Right atrium auricular region (tissue), 2 donors: ENCODE results near the gene SPATA32. TPM values are rescaled to one million over a fixed set of nuclear protein-coding genes. Genes with fewer than 3 reads are reported as not detected.

Experiments
- DNase-seq: peaks from one replicate; pipeline ENCODE4 v3.0.0-alpha.2; 2019; ENCODE audit warnings: low spot score
- H3K27ac ChIP-seq, 2 donors: fragments of 200-600 bp; sonication (generic); 1 replicate in 1 of 2; 2 replicates in 1 of 2; pipeline ENCODE4 v1.5.1; 2016 to 2019
- H3K27me3 ChIP-seq, 2 donors: fragments of 200-600 bp; sonication (generic); one replicate each; pipeline versions ENCODE4 v1.5.1 to v1.6.0; 2017 to 2019
- H3K36me3 ChIP-seq: fragments of 200-600 bp; sonication (generic); one replicate; pipeline ENCODE4 v1.5.1; 2016
- H3K4me1 ChIP-seq, 2 donors: fragments of 200-600 bp; sonication (generic); one replicate each; pipeline versions ENCODE4 v1.5.1 to v1.6.0; 2017 to 2019
- H3K4me3 ChIP-seq, 2 donors: fragments of 200-600 bp; sonication (generic); 1 replicate in 1 of 2; 2 replicates in 1 of 2; pipeline ENCODE4 v1.5.1; 2017 to 2019; ENCODE audit warnings: mild to moderate bottlenecking in 1 of 2, moderate library complexity in 1 of 2
- H3K9me3 ChIP-seq, 2 donors: fragments of 200-600 bp; sonication (generic); one replicate each; pipeline ENCODE4 v1.5.1; 2019
- total RNA-seq, 2 donors: library from RNA; depleted of rRNA; stranded (reverse); fragments of >200 nt; gene quantifications; one replicate each; pipeline ENCODE4 v1.1.0, GENCODE V29; 2016
- TF ChIP-seq, protein P1 (sequence below), 2 donors: fragments of 200-600 bp; sonication (generic); IDR thresholded peaks; one replicate each; pipeline ENCODE4 v1.5.1; 2019; ENCODE audit warnings: antibody characterized with exemption in 2 of 2

SPATA32 gene
- total RNA-seq, 2 donors from 2014 or later, result not detected

DNA sequence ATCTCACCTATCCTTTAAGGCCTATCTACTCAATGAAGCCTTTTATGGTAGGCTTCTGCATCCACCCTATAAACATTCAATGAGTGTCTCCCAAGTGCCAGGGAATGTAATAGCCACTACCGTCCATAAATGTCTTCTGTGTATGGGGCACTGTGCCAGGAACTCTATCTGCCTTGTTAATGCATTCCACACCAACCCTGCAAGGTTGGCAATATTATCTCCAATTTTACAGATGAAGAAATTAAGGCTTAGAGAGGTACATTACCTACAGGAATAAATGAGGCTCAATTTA is 34.9 kb upstream of the SPATA32 start:
- no peak for DNase-seq
- Histone ChIP-seq H3K27me3 (no peaks in the 10 kb centered on the region), H3K4me3 (no peak overlapping the region), H3K27ac (peak overlapping the region; percentile 90 to 93), H3K9me3 (no peaks in the 10 kb centered on the region), H3K36me3 (no peaks in the 10 kb centered on the region), H3K4me1 (peaks cover 0 to 93% of the 10 kb centered on the region in 2 donors)
- TF ChIP-seq, protein P1, sequence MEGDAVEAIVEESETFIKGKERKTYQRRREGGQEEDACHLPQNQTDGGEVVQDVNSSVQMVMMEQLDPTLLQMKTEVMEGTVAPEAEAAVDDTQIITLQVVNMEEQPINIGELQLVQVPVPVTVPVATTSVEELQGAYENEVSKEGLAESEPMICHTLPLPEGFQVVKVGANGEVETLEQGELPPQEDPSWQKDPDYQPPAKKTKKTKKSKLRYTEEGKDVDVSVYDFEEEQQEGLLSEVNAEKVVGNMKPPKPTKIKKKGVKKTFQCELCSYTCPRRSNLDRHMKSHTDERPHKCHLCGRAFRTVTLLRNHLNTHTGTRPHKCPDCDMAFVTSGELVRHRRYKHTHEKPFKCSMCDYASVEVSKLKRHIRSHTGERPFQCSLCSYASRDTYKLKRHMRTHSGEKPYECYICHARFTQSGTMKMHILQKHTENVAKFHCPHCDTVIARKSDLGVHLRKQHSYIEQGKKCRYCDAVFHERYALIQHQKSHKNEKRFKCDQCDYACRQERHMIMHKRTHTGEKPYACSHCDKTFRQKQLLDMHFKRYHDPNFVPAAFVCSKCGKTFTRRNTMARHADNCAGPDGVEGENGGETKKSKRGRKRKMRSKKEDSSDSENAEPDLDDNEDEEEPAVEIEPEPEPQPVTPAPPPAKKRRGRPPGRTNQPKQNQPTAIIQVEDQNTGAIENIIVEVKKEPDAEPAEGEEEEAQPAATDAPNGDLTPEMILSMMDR (IDR thresholded peaks at IDR 0.05), result no peak

DNA sequence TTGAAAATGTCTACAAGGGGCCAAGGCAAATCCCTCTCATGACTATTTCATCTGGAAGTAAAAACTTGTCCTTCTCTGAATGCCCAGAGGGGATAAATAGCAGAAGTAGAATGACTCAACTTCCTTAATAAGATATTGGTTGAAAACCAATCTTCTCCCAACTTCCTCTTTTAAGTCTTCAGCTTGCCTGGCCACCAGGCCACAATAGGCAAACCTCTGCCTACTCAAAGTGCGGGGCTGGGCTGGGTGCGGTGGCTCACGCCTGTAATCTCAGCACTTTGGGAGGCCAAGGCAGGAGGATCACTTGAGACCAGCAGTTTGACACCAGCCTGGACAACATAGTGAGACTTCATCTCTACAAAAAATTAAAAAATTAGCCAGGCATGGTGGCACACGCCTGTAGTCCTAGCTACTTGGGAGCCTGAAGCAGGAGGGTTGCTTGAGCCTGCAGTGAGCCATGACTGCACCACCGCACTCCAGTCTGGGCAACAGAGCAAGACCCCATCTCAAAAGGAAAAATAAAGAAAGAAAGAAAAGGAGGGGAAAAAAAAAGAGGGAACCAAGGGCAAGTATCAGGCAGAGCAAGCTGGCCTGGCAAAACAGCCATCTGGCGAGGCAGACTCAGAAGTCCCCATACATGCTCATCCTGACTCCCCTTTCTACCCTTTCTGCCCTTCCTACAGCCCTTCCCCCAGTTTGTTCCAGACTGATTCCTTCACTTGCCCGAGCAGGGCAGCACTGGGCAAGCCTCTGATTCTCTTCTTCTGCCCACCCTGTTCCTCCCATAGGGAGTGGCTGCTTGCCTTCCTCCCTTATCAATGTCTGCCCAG is 34.3 kb upstream of the SPATA32 start:
- H3K4me1 ChIP-seq, result peaks cover 0 to 96% of the 10 kb centered on the region in 2 donors
- TF ChIP-seq, protein P1 (IDR thresholded peaks at IDR 0.05), result no peak
- DNase-seq, result no peak

DNA sequence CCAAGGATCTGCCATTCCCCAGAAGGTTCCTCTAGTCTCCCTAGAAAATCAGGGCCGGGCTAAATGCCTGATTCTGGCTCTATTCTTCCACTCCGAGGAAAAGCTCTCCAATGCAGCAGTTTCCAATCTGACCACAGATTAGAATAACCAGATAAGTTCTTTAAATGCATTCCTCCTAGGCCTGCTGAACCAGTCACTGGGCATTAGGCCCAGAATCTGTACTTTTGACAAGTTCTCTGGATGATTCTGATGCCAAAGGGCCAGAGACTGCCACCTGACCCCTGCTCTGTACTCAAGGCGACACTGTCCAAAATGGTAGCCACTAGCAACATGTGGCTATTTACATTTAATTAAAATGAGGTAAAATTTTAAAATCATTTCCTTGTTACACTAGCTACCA is 32.6 kb upstream of the SPATA32 start:
- no peaks in the 10 kb centered on the region for H3K9me3 ChIP-seq
- TF ChIP-seq, protein P1 (IDR thresholded peaks at IDR 0.05), result no peak
- H3K27me3 ChIP-seq, result no peaks in the 10 kb centered on the region
- H3K4me3 ChIP-seq, result no peak overlapping the region
- H3K27ac ChIP-seq, result peak overlapping the region; percentile 90 to 93
- H3K4me1 ChIP-seq, result peaks cover 0 to 96% of the 10 kb centered on the region in 2 donors
- DNase-seq, result no peak
- peaks cover 10% of the 10 kb centered on the region for H3K36me3 ChIP-seq

More for the DNA sequence above, 34.3 kb upstream of the SPATA32 start:
- Histone ChIP-seq H3K9me3 (no peaks in the 10 kb centered on the region), H3K4me3 (no peak overlapping the region), H3K36me3 (no peaks in the 10 kb centered on the region), H3K27me3 (no peaks in the 10 kb centered on the region), H3K27ac (peak overlapping the region; percentile 90 to 93)

DNA sequence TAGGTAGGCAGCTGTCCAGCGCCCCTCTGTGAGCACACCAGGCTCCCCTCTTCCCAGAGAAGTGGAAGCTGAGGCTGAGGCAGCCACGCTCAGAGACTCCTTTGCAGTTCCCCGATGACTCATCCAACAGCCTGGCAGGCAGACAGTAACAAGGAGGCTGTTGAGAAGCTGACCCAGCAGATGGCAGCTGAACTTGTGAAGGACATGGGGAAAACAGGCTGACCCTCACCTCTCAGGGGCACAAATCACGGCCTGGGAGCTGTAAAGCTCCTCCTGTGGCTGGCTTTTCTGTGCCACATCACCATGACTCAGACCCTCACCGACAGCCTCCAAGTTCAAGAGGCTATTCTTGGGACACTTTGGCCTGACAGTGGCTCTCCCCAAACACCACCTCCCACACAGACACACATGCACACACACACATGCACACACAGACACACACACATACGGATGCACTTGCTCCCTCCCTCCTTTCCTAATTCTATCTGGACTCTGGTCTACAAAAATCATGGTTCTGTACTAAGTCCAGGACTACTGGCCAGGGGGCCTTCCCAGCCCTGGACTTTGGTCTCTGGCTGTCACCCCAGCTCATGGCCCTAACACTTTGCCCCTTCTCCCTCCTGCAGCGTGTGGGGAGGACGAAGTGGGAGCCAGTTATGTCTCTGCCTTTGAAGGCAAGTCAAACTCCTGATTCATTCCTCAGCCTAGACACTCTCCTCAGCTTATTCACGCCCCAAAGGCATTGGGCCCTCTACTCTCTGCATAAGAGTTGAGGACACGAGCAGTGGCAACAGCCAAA is 31.7 kb upstream of the SPATA32 start:
- Histone ChIP-seq H3K4me1 (peaks cover 0 to 96% of the 10 kb centered on the region in 2 donors), H3K9me3 (no peaks in the 10 kb centered on the region), H3K27me3 (no peaks in the 10 kb centered on the region), H3K27ac (peak overlapping the region; percentile 90 to 93), H3K4me3 (no peak overlapping the region), H3K36me3 (peaks cover 18% of the 10 kb centered on the region)
- TF ChIP-seq, protein P1 (IDR thresholded peaks at IDR 0.05), result peak in 1 of 2 donors; percentile 20
- DNase-seq, result peak; percentile 89

DNA sequence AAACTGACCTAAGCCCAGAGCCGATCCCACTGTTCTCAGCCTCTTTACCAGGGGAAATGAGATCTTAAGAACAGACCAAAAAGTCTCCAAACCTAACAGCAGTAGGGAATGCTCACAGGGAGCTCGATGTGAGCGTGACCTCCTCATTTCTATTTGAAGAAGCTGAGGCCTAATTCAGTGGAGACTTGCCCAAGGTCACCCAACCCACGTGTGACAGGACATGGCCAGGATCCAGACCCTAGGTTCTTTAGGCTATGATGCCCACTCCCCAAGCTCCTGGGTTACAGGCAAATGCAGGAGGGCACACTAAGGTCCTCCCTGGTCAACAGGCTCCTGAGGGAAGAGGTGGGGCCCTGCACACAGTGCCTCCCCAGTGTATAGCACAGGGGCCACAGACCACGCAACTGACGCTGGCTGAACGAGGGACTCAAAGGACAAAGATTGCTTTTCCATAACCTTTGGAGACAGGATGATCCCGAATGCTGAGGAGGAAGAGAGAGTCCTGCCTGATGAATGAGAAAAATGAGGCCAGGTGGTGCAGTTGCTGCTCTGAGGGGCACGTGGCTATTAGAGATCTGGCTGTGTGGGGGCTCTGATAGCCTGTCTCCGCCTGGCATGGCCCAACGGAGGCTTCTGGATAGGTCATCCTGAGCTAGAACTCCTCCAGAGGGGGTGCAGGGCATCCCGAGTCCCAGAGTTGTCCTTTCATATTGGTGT is 31.0 kb upstream of the SPATA32 start:
- Histone ChIP-seq H3K27ac (peak overlapping the region; percentile 90 to 93), H3K4me3 (no peak overlapping the region), H3K4me1 (peaks cover 0 to 96% of the 10 kb centered on the region in 2 donors), H3K9me3 (no peaks in the 10 kb centered on the region), H3K27me3 (no peaks in the 10 kb centered on the region), H3K36me3 (peaks cover 25% of the 10 kb centered on the region)
- no peak for DNase-seq
- TF ChIP-seq, protein P1 (IDR thresholded peaks at IDR 0.05), result no peak
